Liver (tissue), 9 donors: ENCODE data around the gene COPA. TPM values are rescaled to one million over a fixed set of nuclear protein-coding genes. Genes with fewer than 3 reads are reported as not detected.

Experiments used
- DNase-seq: peaks from one replicate; pipeline ENCODE4 v3.0.0-alpha.2; 2017; ENCODE audit warnings: low spot score
- H3K27ac ChIP-seq, 2 donors: one replicate each; pipeline ENCODE4 v1.7.0; 2013; ENCODE audit warnings: inconsistent platforms in 2 of 2, low read length in 2 of 2, control low read depth in 1 of 2, low read depth in 1 of 2, mild to moderate bottlenecking in 1 of 2
- H3K27me3 ChIP-seq, 4 donors: one replicate each; pipeline versions ENCODE4 v1.6.1 to v1.7.0; 2013; ENCODE audit warnings: low read length in 3 of 4, inconsistent platforms in 1 of 4, mild to moderate bottlenecking in 1 of 4, moderate library complexity in 1 of 4; ENCODE audit not compliant: control insufficient read depth in 4 of 4, insufficient read depth in 4 of 4
- H3K36me3 ChIP-seq, 4 donors: one replicate each; pipeline versions ENCODE4 v1.6.1 to v1.7.0; 2013; ENCODE audit warnings: low read length in 3 of 4, mild to moderate bottlenecking in 3 of 4, low read depth in 1 of 4, moderate library complexity in 1 of 4; ENCODE audit not compliant: control insufficient read depth in 4 of 4, insufficient read depth in 3 of 4
- H3K4me1 ChIP-seq, 4 donors: one replicate each; pipeline versions ENCODE4 v1.6.1 to v1.7.0; 2013; ENCODE audit warnings: low read length in 3 of 4, mild to moderate bottlenecking in 3 of 4, moderate library complexity in 1 of 4; ENCODE audit not compliant: control insufficient read depth in 4 of 4, insufficient read depth in 4 of 4
- H3K4me3 ChIP-seq, 3 donors: one replicate each; pipeline versions ENCODE4 v1.6.1 to v1.7.0; 2013; ENCODE audit warnings: low read length in 3 of 3, control low read depth in 1 of 3, low read depth in 1 of 3, mild to moderate bottlenecking in 1 of 3
- H3K9ac ChIP-seq, 2 donors: one replicate each; pipeline ENCODE4 v1.7.0; 2013; ENCODE audit warnings: low read length in 2 of 2, mild to moderate bottlenecking in 2 of 2, moderate library complexity in 2 of 2, control low read depth in 1 of 2, low read depth in 1 of 2
- H3K9me3 ChIP-seq, 4 donors: one replicate each; pipeline versions ENCODE4 v1.6.1 to v1.7.0; 2013; ENCODE audit warnings: low read length in 3 of 4; ENCODE audit not compliant: control insufficient read depth in 4 of 4
- CTCF ChIP-seq: fragments of 150-350 bp; IDR thresholded peaks from 2 replicates; pipeline ENCODE4 v1.5.1; 2017; ENCODE audit warnings: improper control_type of control experiment, low read depth, low read length; ENCODE audit not compliant: missing input control
- EGR1 ChIP-seq, 2 donors: IDR thresholded peaks; 2 replicates each; pipeline ENCODE4 v1.6.1; 2016 to 2018; ENCODE audit warnings: antibody characterized with exemption in 2 of 2, low read depth in 2 of 2
- FOXA1 ChIP-seq: IDR thresholded peaks from 2 replicates; pipeline ENCODE4 v1.6.1; 2016; ENCODE audit warnings: antibody characterized with exemption
- FOXA2 ChIP-seq: IDR thresholded peaks from 2 replicates; pipeline ENCODE4 v1.6.1; 2016; ENCODE audit warnings: antibody characterized with exemption
- GABPA ChIP-seq, 2 donors: IDR thresholded peaks in 1 of 2; conservative IDR thresholded peaks in 1 of 2; 2 replicates each; pipeline ENCODE4 v1.6.1; 2016; ENCODE audit warnings: antibody characterized with exemption in 2 of 2, mild to moderate bottlenecking in 1 of 2, moderate library complexity in 1 of 2
- HNF4A ChIP-seq, 2 donors: conservative IDR thresholded peaks; 2 replicates each; pipeline ENCODE4 v1.6.1; 2016; ENCODE audit warnings: antibody characterized with exemption in 2 of 2, mild to moderate bottlenecking in 2 of 2
- HNF4G ChIP-seq: IDR thresholded peaks from 2 replicates; pipeline ENCODE4 v1.6.1; 2016; ENCODE audit warnings: antibody characterized with exemption
- JUND ChIP-seq, 2 donors: IDR thresholded peaks; 2 replicates each; pipeline ENCODE4 v1.6.1; 2016; ENCODE audit warnings: antibody characterized with exemption in 2 of 2
- MAX ChIP-seq: IDR thresholded peaks from 2 replicates; pipeline ENCODE4 v1.6.1; 2016; ENCODE audit warnings: antibody characterized with exemption
- NR2F2 ChIP-seq: IDR thresholded peaks from 2 replicates; pipeline ENCODE4 v1.6.1; 2016; ENCODE audit warnings: antibody characterized with exemption
- RAD21 ChIP-seq, 2 donors: IDR thresholded peaks; 2 replicates each; pipeline ENCODE4 v1.6.1; 2016; ENCODE audit warnings: antibody characterized with exemption in 2 of 2, mild to moderate bottlenecking in 2 of 2
- REST ChIP-seq: IDR thresholded peaks from 2 replicates; pipeline ENCODE4 v1.6.1; 2016; ENCODE audit warnings: antibody characterized with exemption, mild to moderate bottlenecking
- RXRA ChIP-seq, 2 donors: IDR thresholded peaks; 2 replicates each; pipeline ENCODE4 v1.6.1; 2017 to 2018; ENCODE audit warnings: antibody characterized with exemption in 2 of 2, mild to moderate bottlenecking in 1 of 2
- SP1 ChIP-seq: IDR thresholded peaks from 2 replicates; pipeline ENCODE4 v1.6.1; 2018; ENCODE audit warnings: antibody characterized with exemption, mild to moderate bottlenecking
- TAF1 ChIP-seq: conservative IDR thresholded peaks from 2 replicates; pipeline ENCODE4 v1.6.1; 2016; ENCODE audit warnings: antibody characterized with exemption, mild to moderate bottlenecking
- YY1 ChIP-seq: IDR thresholded peaks from 2 replicates; pipeline ENCODE4 v1.6.1; 2016; ENCODE audit warnings: antibody characterized with exemption, mild to moderate bottlenecking
- WGBS: extraction: QIAGEN DNeasy Blood & Tissue Kit; methylation state at CpG from one replicate; pipeline ENCODE4 v1.1.7; 2013; 5-methylcytosine and 5-hydroxymethylcytosine counted together
- polyA plus RNA-seq, 2 donors: library from polyadenylated mRNA; stranded (reverse) in 1 of 2; unstranded in 1 of 2; fragments of 200-250 nt in 1 of 2; fragments of >200 nt in 1 of 2; fragmentation: Nextera tagmentation in 1 of 2; extraction: Ambion mirVana in 1 of 2; gene quantifications; one replicate each; pipeline versions ENCODE4 v1.2.1 to v1.2.3, GENCODE V29; 2013 to 2015
- total RNA-seq, 2 donors: library from RNA; depleted of rRNA; stranded (reverse); fragments of >200 nt; gene quantifications; one replicate each; pipeline ENCODE4 v1.2.3, GENCODE V29; 2014
- TF ChIP-seq, protein P1 (sequence below): IDR thresholded peaks from 2 replicates; pipeline ENCODE4 v1.6.1; 2016; ENCODE audit warnings: antibody characterized with exemption
- TF ChIP-seq, protein P2 (sequence below): IDR thresholded peaks from 2 replicates; pipeline ENCODE4 v1.6.1; 2016; ENCODE audit warnings: antibody characterized with exemption
- donor health status: healthy.
- donor health status: healthy.
- donor health status: healthy.
- donor health status: healthy.
- donor health status: healthy.

COPA gene
- total and polyA plus RNA-seq, 4 donors = 46.8 to 145 (median 75.9) TPM

- H3K27ac ChIP-seq = peak overlapping the region; percentile 9 to 57
- TF ChIP-seq HNF4A (conservative IDR thresholded peaks at IDR 0.05) = peak; percentile 79 to 90
- peak in 1 of 2 donors; percentile 38 for TF ChIP-seq RXRA (IDR thresholded peaks at IDR 0.05)
- TF ChIP-seq, protein P1, sequence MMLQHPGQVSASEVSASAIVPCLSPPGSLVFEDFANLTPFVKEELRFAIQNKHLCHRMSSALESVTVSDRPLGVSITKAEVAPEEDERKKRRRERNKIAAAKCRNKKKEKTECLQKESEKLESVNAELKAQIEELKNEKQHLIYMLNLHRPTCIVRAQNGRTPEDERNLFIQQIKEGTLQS = no peak
These were observed 92.0 kb downstream of the COPA start for GRCh38 chr1:160251011-160251410.

GRCh38 chr1:160247053-160247452 lies 96.0 kb downstream of the COPA start:
- Histone ChIP-seq H3K4me1 (peaks cover 3 to 59% (median 53%) of the 10 kb centered on the region in 4 donors), H3K27me3 (no peaks in the 10 kb centered on the region), H3K9me3 (no peaks in the 10 kb centered on the region), H3K27ac (peak overlapping the region in 1 of 2 donors; percentile 48), H3K9ac (no peak overlapping the region), H3K4me3 (no peak overlapping the region), H3K36me3 (peaks cover 0 to 2% (median under 1%) of the 10 kb centered on the region in 4 donors)
- WGBS = 79% methylated on average over 1 of the region's 1 CpG
- no peak for DNase-seq
- no peak for TF ChIP-seq HNF4G
- TF ChIP-seq GABPA (IDR thresholded peaks at IDR 0.05 in 1 of 2, conservative IDR thresholded peaks at IDR 0.05 in 1 of 2) = no peak
- no peak for TF ChIP-seq MAX
- peak; percentile 21 to 24 for TF ChIP-seq RXRA (IDR thresholded peaks at IDR 0.05)
- peak in 1 of 2 donors; percentile 5 for TF ChIP-seq RAD21 (IDR thresholded peaks at IDR 0.05)
- TF ChIP-seq SP1 = no peak
- no peak for TF ChIP-seq TAF1
- no peak for TF ChIP-seq FOXA2
- no peak for TF ChIP-seq EGR1 (IDR thresholded peaks at IDR 0.05; ENCODE audit: low read depth in 2 of 2)
- peak; percentile 43 for TF ChIP-seq HNF4A (conservative IDR thresholded peaks at IDR 0.05)
- TF ChIP-seq CTCF = no peak
- TF ChIP-seq, protein P1 = peak; percentile 13
- TF ChIP-seq, protein P2, sequence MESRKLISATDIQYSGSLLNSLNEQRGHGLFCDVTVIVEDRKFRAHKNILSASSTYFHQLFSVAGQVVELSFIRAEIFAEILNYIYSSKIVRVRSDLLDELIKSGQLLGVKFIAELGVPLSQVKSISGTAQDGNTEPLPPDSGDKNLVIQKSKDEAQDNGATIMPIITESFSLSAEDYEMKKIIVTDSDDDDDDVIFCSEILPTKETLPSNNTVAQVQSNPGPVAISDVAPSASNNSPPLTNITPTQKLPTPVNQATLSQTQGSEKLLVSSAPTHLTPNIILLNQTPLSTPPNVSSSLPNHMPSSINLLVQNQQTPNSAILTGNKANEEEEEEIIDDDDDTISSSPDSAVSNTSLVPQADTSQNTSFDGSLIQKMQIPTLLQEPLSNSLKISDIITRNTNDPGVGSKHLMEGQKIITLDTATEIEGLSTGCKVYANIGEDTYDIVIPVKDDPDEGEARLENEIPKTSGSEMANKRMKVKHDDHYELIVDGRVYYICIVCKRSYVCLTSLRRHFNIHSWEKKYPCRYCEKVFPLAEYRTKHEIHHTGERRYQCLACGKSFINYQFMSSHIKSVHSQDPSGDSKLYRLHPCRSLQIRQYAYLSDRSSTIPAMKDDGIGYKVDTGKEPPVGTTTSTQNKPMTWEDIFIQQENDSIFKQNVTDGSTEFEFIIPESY = no peak
- TF ChIP-seq FOXA1 = no peak
- TF ChIP-seq YY1 = peak; percentile 91
- TF ChIP-seq NR2F2 = no peak
- no peak for TF ChIP-seq REST
- TF ChIP-seq JUND (IDR thresholded peaks at IDR 0.05) = peak in 1 of 2 donors; percentile 36

More at GRCh38 chr1:160251011-160251410, 92.0 kb downstream of the COPA start:
- Histone ChIP-seq H3K4me3 (no peak overlapping the region), H3K4me1 (peaks cover 3 to 41% (median 34%) of the 10 kb centered on the region in 4 donors), H3K9me3 (no peaks in the 10 kb centered on the region), H3K27me3 (no peaks in the 10 kb centered on the region), H3K9ac (no peak overlapping the region), H3K36me3 (peaks cover 0 to 4% (median 2%) of the 10 kb centered on the region in 4 donors)
- DNase-seq = no peak
